HG02973 (cell line): ENCODE data around the gene CCNQ.

ENCODE experiments used
- ATAC-seq: cut with Tn5 transposase; IDR thresholded peaks from one replicate; pipeline ENCODE4 v1.9.1; 2021; ENCODE audit warnings: moderate library complexity; ENCODE audit not compliant: unreplicated experiment

Gene CCNQ

GRCh38 chrX:153578200-153578835, 20.6 kb downstream of the CCNQ start:
- ATAC-seq = no peak

GRCh38 chrX:153576961-153577360, 22.0 kb downstream of the CCNQ start:
- no peak for ATAC-seq

- ATAC-seq = no peak
These were observed 22.6 kb downstream of the CCNQ start for GRCh38 chrX:153576239-153576870.

- no peak for ATAC-seq
These were observed 25.0 kb downstream of the CCNQ start for GRCh38 chrX:153573984-153574383.

GRCh38 chrX:153572601-153573000, 26.3 kb downstream of the CCNQ start:
- ATAC-seq = no peak

GRCh38 chrX:153571534-153571908, 27.4 kb downstream of the CCNQ start:
- no peak for ATAC-seq

GRCh38 chrX:153569475-153569874, 29.5 kb downstream of the CCNQ start:
- ATAC-seq = no peak

- no peak for ATAC-seq
These were observed 30.4 kb downstream of the CCNQ start for GRCh38 chrX:153568451-153569011.

GRCh38 chrX:153565996-153566580, 32.9 kb downstream of the CCNQ start:
- no peak for ATAC-seq

GRCh38 chrX:153564047-153564606, 34.8 kb downstream of the CCNQ start:
- ATAC-seq = no peak

- no peak for ATAC-seq
These were observed 36.4 kb downstream of the CCNQ start for GRCh38 chrX:153562546-153562945.

- ATAC-seq = no peak
These were observed 37.6 kb downstream of the CCNQ start for GRCh38 chrX:153561337-153561736.

- no peak for ATAC-seq
These were observed 38.5 kb downstream of the CCNQ start for GRCh38 chrX:153560466-153560865.

- ATAC-seq = no peak
These were observed 38.9 kb downstream of the CCNQ start for GRCh38 chrX:153560000-153560399.

- no peak for ATAC-seq
These were observed 41.2 kb downstream of the CCNQ start for GRCh38 chrX:153557618-153558355.

- ATAC-seq = no peak
These were observed 42.2 kb downstream of the CCNQ start for GRCh38 chrX:153556767-153557166.

GRCh38 chrX:153554519-153555167, 44.3 kb downstream of the CCNQ start:
- ATAC-seq = no peak

- ATAC-seq = no peak
These were observed 47.8 kb downstream of the CCNQ start for GRCh38 chrX:153551135-153551534.

GRCh38 chrX:153549807-153550206, 49.1 kb downstream of the CCNQ start:
- no peak for ATAC-seq

GRCh38 chrX:153549231-153549630, 49.7 kb downstream of the CCNQ start:
- no peak for ATAC-seq

- no peak for ATAC-seq
These were observed 51.7 kb downstream of the CCNQ start for GRCh38 chrX:153547195-153547594.
